SU-DHL-6 (cell line): Measurements from ENCODE around the gene NOX5.

Experiments
- H2AFZ ChIP-seq: fragments of 200-600 bp; sonication (generic); 2 replicates; pipeline ENCODE4 v1.6.1; 2014; ENCODE audit warnings: low read depth, mild to moderate bottlenecking, moderate library complexity, mixed read lengths, antibody characterized with exemption, low read length; ENCODE audit not compliant: severe bottlenecking
- H3F3A ChIP-seq: fragments of 200-600 bp; shearing (Covaris generic); 2 replicates; pipeline ENCODE4 v1.6.0; 2016; ENCODE audit warnings: antibody characterized with exemption, mild to moderate bottlenecking; ENCODE audit not compliant: insufficient read depth
- H3K27ac ChIP-seq: fragments of 200-600 bp; sonication (generic); 2 replicates; pipeline ENCODE4 v1.5.1; 2016; ENCODE audit warnings: low read depth, mild to moderate bottlenecking, low read length, moderate library complexity, mixed read lengths
- H3K27me3 ChIP-seq: fragments of 200-600 bp; sonication (generic), shearing (Covaris generic); 2 replicates; pipeline ENCODE4 v1.6.0; 2014; ENCODE audit warnings: mild to moderate bottlenecking, low read length
- H3K36me3 ChIP-seq: fragments of 200-600 bp; sonication (generic); 2 replicates; pipeline ENCODE4 v1.6.1; 2014; ENCODE audit warnings: mild to moderate bottlenecking, low read length, mixed read lengths
- H3K4me2 ChIP-seq: fragments of 300-600, 200-600 bp; shearing (Covaris generic), sonication (generic); 2 replicates; pipeline ENCODE4 v1.6.0; 2014; ENCODE audit warnings: low read length, low read depth, mild to moderate bottlenecking; ENCODE audit not compliant: poor library complexity, severe bottlenecking
- H3K4me3 ChIP-seq: fragments of 200-600 bp; sonication (generic); 2 replicates; pipeline ENCODE4 v1.5.1; 2014; ENCODE audit warnings: antibody characterized with exemption, low read length, mild to moderate bottlenecking, mixed read lengths; ENCODE audit not compliant: insufficient read depth, poor library complexity, severe bottlenecking
- H3K79me2 ChIP-seq: fragments of 200-600 bp; sonication (generic); 2 replicates; pipeline ENCODE4 v1.6.1; 2014; ENCODE audit warnings: mild to moderate bottlenecking, low read length, moderate library complexity; ENCODE audit not compliant: insufficient read depth
- H3K9ac ChIP-seq: fragments of 200-600 bp; sonication (generic); 2 replicates; pipeline ENCODE4 v1.7.0; 2014; ENCODE audit warnings: mild to moderate bottlenecking, low read length
- H3K9me2 ChIP-seq: fragments of 200-600 bp; sonication (generic); replicated peaks from 2 replicates; pipeline ENCODE4 v1.6.1; 2014; ENCODE audit warnings: low read length; ENCODE audit not compliant: insufficient read depth
- H3K9me3 ChIP-seq: fragments of 200-600 bp; sonication (generic); 2 replicates; pipeline ENCODE4 v1.6.1; 2014; ENCODE audit warnings: low read length, mixed read lengths; ENCODE audit not compliant: insufficient read depth
- H4K20me1 ChIP-seq: fragments of 200-600 bp; sonication (generic); 2 replicates; pipeline ENCODE4 v1.6.1; 2014; ENCODE audit warnings: low read depth, mild to moderate bottlenecking, antibody characterized with exemption, low read length, moderate library complexity, mixed read lengths
- CTCF ChIP-seq: fragments of 200-600 bp; sonication (generic); IDR thresholded peaks from one replicate; pipeline ENCODE4 v1.5.1; 2017; ENCODE audit warnings: antibody characterized with exemption, mild to moderate bottlenecking, low read length, moderate library complexity; ENCODE audit not compliant: insufficient read depth, poor library complexity, severe bottlenecking
- EZH2phosphoT487 ChIP-seq: fragments of 200-600 bp; sonication (generic), shearing (Covaris generic); conservative IDR thresholded peaks from 2 replicates; pipeline ENCODE4 v1.6.1; 2018; ENCODE audit warnings: mild to moderate bottlenecking, antibody characterized with exemption, low read length, moderate library complexity, mixed read lengths

NOX5 gene

DNA sequence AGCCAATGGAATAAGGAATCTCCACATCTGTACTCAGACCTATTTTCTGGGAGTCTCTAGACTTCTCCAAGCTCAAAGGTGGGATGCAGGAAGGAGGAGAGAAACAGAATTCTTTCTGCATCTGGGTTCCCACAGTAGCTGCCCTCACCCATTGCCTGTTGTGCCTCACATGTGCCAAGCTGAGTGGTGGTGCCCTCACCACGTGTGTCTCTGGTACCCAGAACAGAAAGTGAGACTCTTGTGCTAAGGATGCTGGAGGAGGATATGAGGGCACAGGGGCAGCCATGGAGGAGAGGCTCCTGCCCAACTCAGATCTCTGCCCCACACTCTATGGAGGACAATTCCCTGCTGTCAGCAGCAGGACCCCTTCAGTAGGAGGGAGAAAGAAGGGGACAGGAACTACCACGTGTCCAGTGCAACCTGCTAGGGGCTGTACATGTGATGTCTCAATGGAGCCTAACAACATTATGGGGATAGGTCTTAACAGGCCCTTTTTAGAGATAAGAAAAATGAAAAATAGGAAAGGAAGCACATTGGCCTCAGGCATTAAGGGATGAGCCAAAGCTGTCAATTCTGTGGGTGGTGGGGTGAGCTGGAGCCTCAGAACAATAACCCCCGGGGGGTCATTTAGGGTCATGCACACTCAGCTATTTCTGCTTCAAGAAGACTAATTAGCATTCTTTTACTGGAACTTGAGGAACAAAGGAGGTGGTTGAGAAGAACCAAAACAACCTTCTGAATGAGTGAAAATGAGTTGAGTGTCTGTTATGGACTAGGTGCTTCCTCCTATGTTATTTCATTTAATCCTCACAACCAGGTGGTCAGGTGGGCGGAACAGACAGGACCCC is 16.3 kb upstream of the NOX5 start:
- Histone ChIP-seq H3K9ac (no peak overlapping the region), H3K27me3 (no peaks in the 10 kb centered on the region), H3F3A (no peaks in the 10 kb centered on the region), H3K36me3 (no peaks in the 10 kb centered on the region), H4K20me1 (no peaks in the 10 kb centered on the region), H3K4me2 (no peak overlapping the region), H3K79me2 (no peaks in the 10 kb centered on the region), H3K27ac (no peak overlapping the region), H3K9me3 (no peaks in the 10 kb centered on the region), H3K4me3 (no peak overlapping the region), H2AFZ (no peak overlapping the region), H3K9me2 (no peaks in the 10 kb centered on the region)
- TF ChIP-seq EZH2phosphoT487 = no peak
- no peak for TF ChIP-seq CTCF

DNA sequence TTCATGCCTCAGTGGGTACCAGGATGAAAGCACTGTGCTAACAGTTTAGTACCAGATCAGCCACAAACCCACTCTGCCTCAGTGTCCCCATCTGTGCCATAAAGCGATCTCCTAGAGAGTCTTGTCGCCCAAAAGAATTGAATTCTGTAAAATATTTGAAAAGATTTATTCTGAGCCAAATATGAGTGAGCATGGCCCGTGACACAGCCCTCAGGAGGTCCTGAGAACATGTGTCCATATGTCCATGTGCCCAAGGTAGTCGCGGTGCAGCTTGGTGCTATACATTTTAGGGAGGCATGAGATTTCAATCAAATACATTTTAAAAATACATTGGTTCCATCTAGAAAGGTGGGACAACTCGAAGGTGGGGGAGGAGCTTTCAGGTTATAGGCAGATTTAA is 15.4 kb upstream of the NOX5 start:
- H2AFZ ChIP-seq = no peak overlapping the region
- H3K4me3 ChIP-seq = no peak overlapping the region
- H3F3A ChIP-seq = no peaks in the 10 kb centered on the region
- no peaks in the 10 kb centered on the region for H3K36me3 ChIP-seq
- no peaks in the 10 kb centered on the region for H3K9me3 ChIP-seq
- no peak overlapping the region for H3K27ac ChIP-seq
- no peak overlapping the region for H3K9ac ChIP-seq
- H3K4me2 ChIP-seq = no peak overlapping the region
- H3K9me2 ChIP-seq = no peaks in the 10 kb centered on the region
- no peaks in the 10 kb centered on the region for H3K79me2 ChIP-seq
- no peaks in the 10 kb centered on the region for H3K27me3 ChIP-seq
- TF ChIP-seq CTCF (no peak), EZH2phosphoT487 (no peak)
- no peaks in the 10 kb centered on the region for H4K20me1 ChIP-seq

GRCh38 chr15:69000091-69000490 is 14.4 kb upstream of the NOX5 start:
- H3K4me3 ChIP-seq = no peak overlapping the region
- no peak overlapping the region for H3K9ac ChIP-seq
- H3K4me2 ChIP-seq = no peak overlapping the region
- H4K20me1 ChIP-seq = no peaks in the 10 kb centered on the region
- H3K9me2 ChIP-seq = no peaks in the 10 kb centered on the region
- H3K9me3 ChIP-seq = no peaks in the 10 kb centered on the region
- TF ChIP-seq EZH2phosphoT487 (no peak), CTCF (no peak)
- H3K79me2 ChIP-seq = no peaks in the 10 kb centered on the region
- no peak overlapping the region for H2AFZ ChIP-seq
- H3K36me3 ChIP-seq = no peaks in the 10 kb centered on the region
- no peaks in the 10 kb centered on the region for H3K27me3 ChIP-seq
- H3K27ac ChIP-seq = no peak overlapping the region
- no peaks in the 10 kb centered on the region for H3F3A ChIP-seq
